Transverse colon (tissue), 4 donors: ENCODE measurements around the gene ANGPTL4.
A peak's percentile ranks its signal among the peaks of the same experiment; 100 is the strongest.

Source experiments
- CTCF ChIP-seq, 5 experiments: fragments of 200-600 bp in 3 of 5; fragments of 450-650 bp in 2 of 5; sonication (generic) in 3 of 5; IDR thresholded peaks; 1 replicate in 2 of 5; 2 replicates in 3 of 5; pipeline ENCODE4 v1.5.1; 2016 to 2017; ENCODE audit warnings: antibody characterized with exemption in 5 of 5, inconsistent platforms in 3 of 5, mild to moderate bottlenecking in 2 of 5, moderate library complexity in 1 of 5
- EP300 ChIP-seq: sonication (generic); formaldehyde crosslinking; IDR thresholded peaks from one replicate; pipeline ENCODE4 v1.6.1; 2017; ENCODE audit warnings: antibody characterized with exemption, low read depth
- POLR2A ChIP-seq: fragments of 450-650 bp; IDR thresholded peaks from one replicate; pipeline ENCODE4 v1.6.1; 2016; ENCODE audit warnings: antibody characterized with exemption, mild to moderate bottlenecking, moderate library complexity
- POLR2AphosphoS5 ChIP-seq, 3 donors: sonication (generic); formaldehyde crosslinking; IDR thresholded peaks; one replicate each; pipeline ENCODE4 v1.6.1; 2016; ENCODE audit warnings: antibody characterized with exemption in 3 of 3

DNA sequence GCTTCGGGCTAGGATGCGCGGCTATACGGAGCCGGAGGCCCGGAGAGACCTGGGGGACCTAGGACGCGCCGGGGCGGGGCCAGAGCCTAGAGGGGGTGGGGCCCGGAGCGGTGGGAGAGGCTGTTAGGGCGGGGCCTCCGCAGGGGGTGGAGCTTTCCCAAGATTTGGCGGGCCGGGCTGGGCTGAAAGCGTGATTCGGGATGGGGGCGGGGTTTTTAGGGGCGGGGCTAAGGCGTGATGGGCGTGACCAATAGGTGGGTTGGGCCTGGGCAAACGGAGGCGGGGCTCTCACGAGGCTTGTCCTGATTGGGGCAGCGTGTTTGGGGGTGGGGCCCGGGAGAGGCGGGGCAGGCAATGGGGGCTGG is 26.6 kb downstream of the ANGPTL4 start:
- TF ChIP-seq CTCF (IDR thresholded peaks at IDR 0.05), result no peak
- TF ChIP-seq POLR2A, result peak; percentile 34
- TF ChIP-seq EP300, result no peak
- TF ChIP-seq POLR2AphosphoS5 (IDR thresholded peaks at IDR 0.05), result no peak
